Activated naive CD4-positive, alpha-beta T cell treated with anti-CD3 and anti-CD28 coated beads for 36 hours (primary cell): ENCODE measurements around the gene POLR2L. TPM values are rescaled to one million over a fixed set of nuclear protein-coding genes. Genes with fewer than 3 reads are reported as not detected.

Experiments used
- CTCF ChIA-PET: fragments of 350-600 bp; sonication (Branson Sonifier 250); formaldehyde crosslinking; loops from one replicate; lab custom pipeline; 2021; ENCODE audit warnings: antibody characterized with exemption; lab: Charles Lee
- DNase-seq: peaks from one replicate; pipeline ENCODE4 v3.0.0-alpha.2; 2020
- H3K27ac Mint-ChIP-seq: one replicate; pipeline ENCODE4 v1.8.0; 2021; ENCODE audit warnings: mild to moderate bottlenecking, mixed read lengths
- H3K27me3 Mint-ChIP-seq: one replicate; pipeline ENCODE4 v1.8.0; 2021; ENCODE audit warnings: low read depth, mixed read lengths
- H3K36me3 Mint-ChIP-seq: one replicate; pipeline ENCODE4 v1.8.0; 2021; ENCODE audit warnings: low read depth, mixed read lengths
- H3K4me1 Mint-ChIP-seq: one replicate; pipeline ENCODE4 v1.8.0; 2021; ENCODE audit warnings: low read depth, mixed read lengths
- H3K4me3 Mint-ChIP-seq: one replicate; pipeline ENCODE4 v1.8.0; 2021; ENCODE audit warnings: mild to moderate bottlenecking, moderate library complexity, mixed read lengths
- H3K9me3 Mint-ChIP-seq: one replicate; pipeline ENCODE4 v1.8.0; 2021; ENCODE audit warnings: mixed read lengths
- intact Hi-C: fragments of 100-400 bp; cut with micrococcal nuclease; formaldehyde crosslinking; loops from one replicate; pipeline ENCODE4 v1.15.1; 2023
- total RNA-seq, 2 experiments: library from RNA; stranded (reverse); gene quantifications; one replicate each; pipeline ENCODE4 v1.2.3, GENCODE V29; 2021

The POLR2L gene
- total RNA-seq, 2 experiments from 2014 or later, result 68.1 to 68.2 TPM

DNA sequence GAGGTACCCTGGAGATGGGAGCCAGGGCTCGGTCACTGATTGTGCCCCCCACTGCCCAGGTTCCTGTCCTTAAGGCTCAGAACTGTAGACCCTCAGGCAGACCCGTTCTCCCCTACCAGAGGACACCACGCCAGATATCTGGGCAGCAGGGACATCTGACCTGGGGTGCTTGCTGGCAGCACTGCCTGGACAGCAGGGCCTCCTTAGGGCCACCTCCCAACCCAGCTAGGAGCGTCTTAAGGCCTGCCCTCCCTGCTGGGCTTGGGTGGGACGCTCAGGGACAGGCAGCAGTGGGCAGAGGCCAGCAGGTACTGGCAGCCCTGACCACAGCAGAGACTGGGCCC lies 3.1 kb downstream of the POLR2L start:
- CTCF ChIA-PET, result no interaction called here
- H3K27ac Mint-ChIP-seq, result no peak overlapping the region
- peaks cover 2% of the 10 kb centered on the region for H3K36me3 Mint-ChIP-seq
- peaks cover 29% of the 10 kb centered on the region for H3K4me1 Mint-ChIP-seq
- H3K27me3 Mint-ChIP-seq, result peaks cover under 1% of the 10 kb centered on the region
- no peak overlapping the region for H3K4me3 Mint-ChIP-seq
- intact Hi-C loops, result no loop called here
- no peaks in the 10 kb centered on the region for H3K9me3 Mint-ChIP-seq
- no peak for DNase-seq

- no peak for DNase-seq
- intact Hi-C loops, result no loop called here
- Mint-ChIP-seq H3K9me3 (no peaks in the 10 kb centered on the region), H3K4me1 (peaks cover 31% of the 10 kb centered on the region), H3K36me3 (peaks cover 2% of the 10 kb centered on the region), H3K27me3 (peaks cover 6% of the 10 kb centered on the region), H3K27ac (no peak overlapping the region), H3K4me3 (no peak overlapping the region)
- CTCF ChIA-PET, result no interaction called here
Observed at GRCh38 chr11:838441-839279, 3.7 kb downstream of the POLR2L start.

DNA sequence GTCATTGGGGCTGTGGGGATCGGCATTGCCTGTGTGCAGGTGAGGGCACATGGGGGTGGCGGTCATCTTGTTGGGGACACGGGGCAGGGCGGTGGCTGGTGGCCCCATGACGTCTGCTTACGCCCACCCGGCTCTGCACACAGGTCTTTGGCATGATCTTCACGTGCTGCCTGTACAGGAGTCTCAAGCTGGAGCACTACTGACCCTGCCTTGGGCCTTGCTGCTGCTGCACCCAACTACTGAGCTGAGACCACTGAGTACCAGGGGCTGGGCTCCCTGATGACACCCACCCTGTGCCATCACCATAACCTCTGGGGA lies 4.4 kb downstream of the POLR2L start:
- peaks cover 27% of the 10 kb centered on the region for H3K4me1 Mint-ChIP-seq
- H3K36me3 Mint-ChIP-seq, result peaks cover 2% of the 10 kb centered on the region
- DNase-seq, result no peak
- intact Hi-C loops, result no loop called here
- H3K9me3 Mint-ChIP-seq, result no peaks in the 10 kb centered on the region
- H3K27me3 Mint-ChIP-seq, result peaks cover 6% of the 10 kb centered on the region
- no peak overlapping the region for H3K27ac Mint-ChIP-seq
- no peak overlapping the region for H3K4me3 Mint-ChIP-seq
- CTCF ChIA-PET, result no interaction called here

- H3K27me3 Mint-ChIP-seq, result peaks cover 6% of the 10 kb centered on the region
- peaks cover 27% of the 10 kb centered on the region for H3K4me1 Mint-ChIP-seq
- intact Hi-C loops, result no loop called here
- CTCF ChIA-PET, result no interaction called here
- H3K36me3 Mint-ChIP-seq, result peaks cover 2% of the 10 kb centered on the region
- no peak overlapping the region for H3K4me3 Mint-ChIP-seq
- H3K27ac Mint-ChIP-seq, result no peak overlapping the region
- no peaks in the 10 kb centered on the region for H3K9me3 Mint-ChIP-seq
- DNase-seq, result no peak
Observed at GRCh38 chr11:837189-837989, 4.9 kb downstream of the POLR2L start.

DNA sequence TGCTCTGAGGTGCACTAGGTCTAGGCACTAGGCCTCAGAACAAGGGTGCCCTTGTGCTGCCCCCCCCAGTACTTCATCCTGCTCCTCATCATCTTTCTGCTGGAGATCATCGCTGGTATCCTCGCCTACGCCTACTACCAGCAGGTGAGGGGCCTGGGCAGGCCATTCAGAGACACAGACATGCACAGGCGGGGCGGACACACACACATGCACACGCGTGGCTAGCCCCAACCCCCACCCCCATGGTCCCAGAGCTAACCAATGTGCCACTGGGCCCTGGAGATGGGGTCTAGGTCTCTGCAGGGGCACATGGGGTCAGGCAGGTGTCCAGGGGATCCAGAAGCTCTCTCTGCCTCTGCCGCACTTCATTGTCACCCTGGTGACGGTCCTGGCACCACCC lies 5.6 kb downstream of the POLR2L start:
- Mint-ChIP-seq H3K27ac (no peak overlapping the region), H3K4me1 (peaks cover 28% of the 10 kb centered on the region), H3K4me3 (no peak overlapping the region), H3K27me3 (peaks cover 11% of the 10 kb centered on the region), H3K9me3 (no peaks in the 10 kb centered on the region), H3K36me3 (peaks cover 2% of the 10 kb centered on the region)
- intact Hi-C loops, result no loop called here
- CTCF ChIA-PET, result no interaction called here
- DNase-seq, result no peak

DNA sequence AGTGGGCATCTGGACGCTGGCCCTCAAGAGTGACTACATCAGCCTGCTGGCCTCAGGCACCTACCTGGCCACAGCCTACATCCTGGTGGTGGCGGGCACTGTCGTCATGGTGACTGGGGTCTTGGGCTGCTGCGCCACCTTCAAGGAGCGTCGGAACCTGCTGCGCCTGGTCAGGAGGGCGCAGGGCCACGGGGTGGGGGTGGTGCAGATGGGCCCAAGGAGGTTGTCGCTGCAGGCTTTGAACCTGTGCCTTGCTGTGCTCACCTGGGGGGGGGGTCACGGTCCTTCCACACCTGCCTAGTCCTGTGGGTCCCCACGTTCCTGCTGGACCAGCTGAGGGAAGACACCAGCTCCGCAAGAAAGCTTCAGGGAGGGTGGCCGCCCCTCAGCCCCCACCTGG lies 6.1 kb downstream of the POLR2L start:
- Mint-ChIP-seq H3K4me3 (no peak overlapping the region), H3K27ac (no peak overlapping the region), H3K4me1 (peaks cover 29% of the 10 kb centered on the region), H3K9me3 (no peaks in the 10 kb centered on the region), H3K36me3 (peaks cover 2% of the 10 kb centered on the region), H3K27me3 (peaks cover 15% of the 10 kb centered on the region)
- intact Hi-C loops, result no loop called here
- DNase-seq, result no peak
- CTCF ChIA-PET, result no interaction called here

DNA sequence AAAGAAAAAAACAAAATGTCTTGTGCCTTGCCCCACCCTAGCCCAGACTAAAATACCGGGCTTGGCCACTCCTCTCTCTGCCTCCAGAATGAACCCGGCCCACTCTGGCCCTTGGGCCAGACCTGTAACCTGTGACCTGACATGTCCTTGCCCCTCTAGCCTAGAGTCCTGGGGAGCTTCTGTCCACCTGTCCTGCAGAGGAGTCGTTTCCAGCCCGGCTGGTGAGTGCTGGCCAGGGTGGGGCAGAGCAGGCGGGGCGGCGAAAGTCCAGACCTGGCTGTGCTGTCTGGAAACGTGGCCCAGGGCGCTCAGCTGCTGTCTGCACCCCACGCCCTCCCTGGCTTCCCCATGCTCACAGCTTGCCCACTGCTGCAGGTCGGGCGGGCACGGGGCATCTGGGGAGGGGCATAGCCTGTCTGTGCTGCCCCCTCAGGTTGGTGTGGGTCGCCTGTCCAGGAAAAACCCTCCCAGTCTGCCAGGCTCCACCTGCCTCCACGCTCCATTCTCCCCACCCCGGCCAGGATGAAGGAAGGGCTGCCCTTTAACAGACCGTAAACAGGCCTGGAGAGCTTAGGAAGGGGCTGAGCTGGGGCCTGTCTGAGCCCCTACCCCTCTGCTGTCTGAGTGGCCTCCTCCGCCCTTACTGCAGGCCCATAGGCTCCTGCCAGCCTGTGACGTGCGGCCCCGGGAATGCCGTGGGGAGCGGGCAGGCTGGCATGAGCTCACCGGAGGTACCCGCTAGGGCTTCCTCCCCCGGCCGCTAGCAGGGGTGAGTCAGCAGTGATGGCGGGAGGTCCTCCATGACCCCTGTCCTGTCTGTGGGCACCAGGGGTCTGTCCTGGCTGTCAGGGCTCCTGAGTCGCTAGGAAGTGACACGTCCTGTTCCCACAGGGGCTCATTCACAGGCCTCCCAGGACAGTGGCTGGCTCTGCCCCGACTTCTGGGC lies 7.7 kb downstream of the POLR2L start:
- no peaks in the 10 kb centered on the region for H3K9me3 Mint-ChIP-seq
- H3K27ac Mint-ChIP-seq, result no peak overlapping the region
- CTCF ChIA-PET, result interaction anchor here (1.4 to 1.5 kb wide), 2 partner anchors 14 to 15 kb away, joined by 3 to 5 read pairs; no protein-coding TSS in a partner anchor
- peaks cover 2% of the 10 kb centered on the region for H3K36me3 Mint-ChIP-seq
- intact Hi-C loops, result no loop called here
- H3K27me3 Mint-ChIP-seq, result peaks cover 20% of the 10 kb centered on the region
- peak overlapping the region; percentile 55 for H3K4me3 Mint-ChIP-seq
- peaks cover 23% of the 10 kb centered on the region for H3K4me1 Mint-ChIP-seq
- DNase-seq, result no peak

DNA sequence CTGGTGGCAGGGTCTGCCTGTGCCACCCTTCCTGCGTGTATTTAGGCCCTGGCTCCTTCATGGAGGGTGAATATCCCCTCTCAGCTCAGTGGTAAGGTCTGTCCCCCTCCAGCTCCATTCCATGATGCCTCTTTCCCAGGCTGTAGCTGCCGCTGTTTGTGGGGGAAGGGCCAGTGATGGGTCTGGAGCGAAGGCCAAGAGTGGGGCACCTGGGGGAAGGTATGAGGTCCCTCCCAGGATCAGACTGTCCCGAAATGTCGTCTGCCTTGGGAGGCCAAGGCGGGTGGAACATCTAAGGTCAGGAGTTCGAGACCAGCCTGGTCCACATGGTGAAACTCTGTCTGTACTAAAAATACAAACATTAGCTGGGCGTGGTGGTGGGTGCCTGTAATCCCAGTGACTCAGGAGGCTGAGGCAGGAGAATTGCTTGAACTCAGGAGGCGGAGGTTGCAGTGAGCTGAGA lies 8.4 kb downstream of the POLR2L start:
- DNase-seq, result no peak
- peaks cover 28% of the 10 kb centered on the region for H3K27me3 Mint-ChIP-seq
- H3K27ac Mint-ChIP-seq, result no peak overlapping the region
- intact Hi-C loops, result no loop called here
- CTCF ChIA-PET, result interaction anchor here (1.4 to 1.5 kb wide), 2 partner anchors 14 to 15 kb away, joined by 3 to 5 read pairs; no protein-coding TSS in a partner anchor
- peaks cover 28% of the 10 kb centered on the region for H3K4me1 Mint-ChIP-seq
- H3K4me3 Mint-ChIP-seq, result peak overlapping the region; percentile 55
- H3K36me3 Mint-ChIP-seq, result no peaks in the 10 kb centered on the region
- no peaks in the 10 kb centered on the region for H3K9me3 Mint-ChIP-seq

DNA sequence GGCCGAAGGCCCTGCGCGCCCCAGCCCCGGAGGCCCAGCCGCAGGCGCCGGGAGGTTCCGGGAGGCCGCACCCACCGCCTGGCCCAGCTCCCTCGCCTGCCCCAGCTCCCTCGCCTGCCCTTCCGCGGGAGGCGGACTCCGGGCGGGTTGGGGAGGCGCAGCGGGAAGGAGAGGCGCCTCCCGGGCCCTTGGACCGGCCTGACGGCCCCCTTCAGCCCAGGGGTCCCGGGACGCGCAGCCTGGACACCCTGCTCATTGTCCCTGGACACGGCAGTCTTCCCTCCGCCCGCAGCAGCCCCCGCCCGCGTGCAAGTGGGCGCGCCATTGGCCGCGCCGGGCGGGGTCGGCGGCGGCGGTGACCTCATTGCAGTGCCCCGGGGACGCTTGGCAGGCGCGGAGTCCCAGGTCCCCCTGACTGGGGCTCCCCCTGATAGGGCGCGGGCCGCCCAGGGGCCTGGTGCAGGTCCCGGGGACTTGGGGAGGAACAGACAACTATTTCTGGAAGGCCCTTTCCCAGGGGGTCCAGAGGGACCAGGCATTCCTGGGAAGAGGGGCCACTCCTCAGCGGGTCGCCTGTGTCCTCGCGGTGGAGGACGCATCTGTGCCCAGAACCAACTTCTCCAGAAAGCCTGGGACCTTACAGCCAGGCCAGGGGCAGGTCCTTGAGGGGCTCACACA lies 9.1 kb downstream of the POLR2L start:
- no peak overlapping the region for H3K27ac Mint-ChIP-seq
- H3K27me3 Mint-ChIP-seq, result peaks cover 33% of the 10 kb centered on the region
- peak overlapping the region; percentile 55 for H3K4me3 Mint-ChIP-seq
- DNase-seq, result peak; percentile 40
- H3K36me3 Mint-ChIP-seq, result no peaks in the 10 kb centered on the region
- H3K4me1 Mint-ChIP-seq, result peaks cover 28% of the 10 kb centered on the region
- CTCF ChIA-PET, result no interaction called here
- no peaks in the 10 kb centered on the region for H3K9me3 Mint-ChIP-seq
- intact Hi-C loops, result no loop called here

DNA sequence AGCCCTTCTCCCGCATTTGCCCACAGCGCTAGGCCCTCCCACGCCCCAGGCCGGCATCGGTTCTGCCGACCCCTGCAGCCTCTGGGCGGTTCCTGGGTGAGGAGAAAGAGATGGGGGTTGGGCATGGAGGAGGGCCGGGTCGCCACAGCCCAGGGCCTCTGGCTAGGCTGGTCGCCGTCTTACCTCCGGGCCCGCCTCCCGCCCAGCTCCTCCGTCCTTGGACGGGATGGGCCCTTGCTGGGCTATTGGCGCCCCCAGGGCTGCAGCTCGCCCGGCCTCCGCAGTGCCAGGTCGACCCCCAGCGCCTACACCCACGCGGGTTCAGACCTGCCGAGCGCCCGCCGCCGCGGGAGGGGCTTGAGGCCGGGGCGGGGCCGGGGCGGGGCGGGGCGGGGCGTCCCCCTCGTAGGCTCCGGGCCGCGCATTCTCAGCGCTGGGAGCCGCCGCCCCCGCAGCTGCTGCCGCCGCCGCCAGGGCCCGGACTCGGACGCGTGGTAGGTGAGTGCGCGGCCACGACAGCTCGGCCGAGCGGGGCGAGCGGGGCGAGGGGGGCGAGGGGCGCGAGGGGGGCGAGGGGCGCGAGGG lies 9.7 kb downstream of the POLR2L start, which contains the start of gene CD151:
Gene CD151, plus strand, starts transcription at position 424 of the 585 bp plus-strand sequence. CDS start 3,118 bp downstream, outside the sequence.
- CTCF ChIA-PET, result no interaction called here
- H3K9me3 Mint-ChIP-seq, result no peaks in the 10 kb centered on the region
- intact Hi-C loops, result no loop called here
- peaks cover 34% of the 10 kb centered on the region for H3K4me1 Mint-ChIP-seq
- DNase-seq, result peak; percentile 34
- H3K27me3 Mint-ChIP-seq, result peaks cover 39% of the 10 kb centered on the region
- H3K4me3 Mint-ChIP-seq, result peak within 1 kb of the TSS; percentile 55
- H3K27ac Mint-ChIP-seq, result no peak within 1 kb of the TSS
- no peaks in the 10 kb centered on the region for H3K36me3 Mint-ChIP-seq

- H3K4me1 Mint-ChIP-seq, result peaks cover 36% of the 10 kb centered on the region
- peaks cover 42% of the 10 kb centered on the region for H3K27me3 Mint-ChIP-seq
- no peaks in the 10 kb centered on the region for H3K9me3 Mint-ChIP-seq
- DNase-seq, result no peak
- peak overlapping the region; percentile 27 for H3K4me3 Mint-ChIP-seq
- intact Hi-C loops, result no loop called here
- no peak overlapping the region for H3K27ac Mint-ChIP-seq
- CTCF ChIA-PET, result no interaction called here
- no peaks in the 10 kb centered on the region for H3K36me3 Mint-ChIP-seq
Observed at GRCh38 chr11:831961-832528, 10.3 kb downstream of the POLR2L start.
